Bronchial epithelial cell (primary cell): Measurements from ENCODE around the gene NUP93. TPM values are rescaled to one million over a fixed set of nuclear protein-coding genes. Genes with fewer than 3 reads are reported as not detected.

Source experiments
- DNase-seq: peaks from one replicate; pipeline ENCODE4 v3.0.0-alpha.2; 2010; ENCODE audit warnings: low read depth
- FAIRE-seq: peaks from 2 replicates; lab custom pipeline; 2011; peaks lifted over from hg19 to GRCh38; lab: Jason Lieb, UNC
- H3K27me3 ChIP-seq: 2 replicates; pipeline ENCODE4 v1.5.1; 2011; ENCODE audit warnings: low read length; ENCODE audit not compliant: control insufficient read depth, insufficient read depth
- H3K36me3 ChIP-seq: 2 replicates; pipeline ENCODE4 v1.5.1; 2011; ENCODE audit warnings: low read length; ENCODE audit not compliant: control insufficient read depth, insufficient read depth
- H3K4me3 ChIP-seq: 2 replicates; pipeline ENCODE4 v1.5.1; 2011; ENCODE audit warnings: mild to moderate bottlenecking, low read depth, low read length, control low read depth
- total RNA-seq: library from RNA; depleted of rRNA; stranded (reverse); fragments of >200 nt; gene quantifications from 2 replicates; pipeline ENCODE4 v1.2.1, GENCODE V29; 2014
- TF ChIP-seq, protein P1 (sequence below): IDR thresholded peaks from 2 replicates; pipeline ENCODE4 v1.5.1; 2011; ENCODE audit warnings: mild to moderate bottlenecking, moderate library complexity, low read length, control low read depth, inconsistent platforms; ENCODE audit not compliant: insufficient read depth, severe bottlenecking

The NUP93 gene
- total RNA-seq, 1 donor from 2014 or later: 47.4 TPM

DNA sequence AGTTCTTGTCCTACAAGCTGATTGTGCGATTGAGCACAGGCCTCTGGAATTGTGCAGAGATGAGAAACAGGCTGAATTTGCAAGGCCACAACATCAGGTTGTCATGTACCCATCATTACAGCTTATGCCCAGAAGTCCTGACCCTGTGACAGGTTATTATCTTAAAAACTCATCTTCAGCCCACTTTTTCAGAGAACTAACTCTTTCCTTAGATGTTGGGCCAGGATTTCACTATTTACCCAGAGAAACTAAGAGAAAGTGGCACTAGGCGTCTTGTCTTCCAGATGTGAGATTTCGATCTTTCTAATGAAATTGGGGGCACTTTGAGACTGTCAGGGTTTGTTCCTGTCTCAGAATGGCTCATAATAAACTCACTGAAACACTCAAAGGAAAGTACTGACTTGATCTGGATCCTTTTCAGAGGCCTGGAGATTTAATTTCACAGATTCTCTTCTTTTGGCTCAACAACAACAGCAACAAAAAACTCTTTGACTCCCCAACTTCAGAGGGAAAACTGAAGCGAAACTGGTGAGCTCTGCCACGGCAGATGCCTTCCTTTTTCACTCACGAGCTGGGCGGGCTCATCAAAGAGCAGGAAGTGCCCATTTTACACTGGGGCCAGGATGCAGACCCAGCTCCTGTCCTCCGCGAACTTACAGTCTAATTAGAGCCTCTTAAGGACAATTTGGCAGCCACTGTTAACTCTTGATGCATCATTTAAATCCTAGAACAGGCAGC, 117.4 kb downstream of the NUP93 start:
- Histone ChIP-seq H3K36me3 (peaks cover 8% of the 10 kb centered on the region), H3K27me3 (no peaks in the 10 kb centered on the region), H3K4me3 (no peak overlapping the region)
- FAIRE-seq (no peak), DNase-seq (no peak)
- TF ChIP-seq, protein P1, sequence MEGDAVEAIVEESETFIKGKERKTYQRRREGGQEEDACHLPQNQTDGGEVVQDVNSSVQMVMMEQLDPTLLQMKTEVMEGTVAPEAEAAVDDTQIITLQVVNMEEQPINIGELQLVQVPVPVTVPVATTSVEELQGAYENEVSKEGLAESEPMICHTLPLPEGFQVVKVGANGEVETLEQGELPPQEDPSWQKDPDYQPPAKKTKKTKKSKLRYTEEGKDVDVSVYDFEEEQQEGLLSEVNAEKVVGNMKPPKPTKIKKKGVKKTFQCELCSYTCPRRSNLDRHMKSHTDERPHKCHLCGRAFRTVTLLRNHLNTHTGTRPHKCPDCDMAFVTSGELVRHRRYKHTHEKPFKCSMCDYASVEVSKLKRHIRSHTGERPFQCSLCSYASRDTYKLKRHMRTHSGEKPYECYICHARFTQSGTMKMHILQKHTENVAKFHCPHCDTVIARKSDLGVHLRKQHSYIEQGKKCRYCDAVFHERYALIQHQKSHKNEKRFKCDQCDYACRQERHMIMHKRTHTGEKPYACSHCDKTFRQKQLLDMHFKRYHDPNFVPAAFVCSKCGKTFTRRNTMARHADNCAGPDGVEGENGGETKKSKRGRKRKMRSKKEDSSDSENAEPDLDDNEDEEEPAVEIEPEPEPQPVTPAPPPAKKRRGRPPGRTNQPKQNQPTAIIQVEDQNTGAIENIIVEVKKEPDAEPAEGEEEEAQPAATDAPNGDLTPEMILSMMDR: no peak

DNA sequence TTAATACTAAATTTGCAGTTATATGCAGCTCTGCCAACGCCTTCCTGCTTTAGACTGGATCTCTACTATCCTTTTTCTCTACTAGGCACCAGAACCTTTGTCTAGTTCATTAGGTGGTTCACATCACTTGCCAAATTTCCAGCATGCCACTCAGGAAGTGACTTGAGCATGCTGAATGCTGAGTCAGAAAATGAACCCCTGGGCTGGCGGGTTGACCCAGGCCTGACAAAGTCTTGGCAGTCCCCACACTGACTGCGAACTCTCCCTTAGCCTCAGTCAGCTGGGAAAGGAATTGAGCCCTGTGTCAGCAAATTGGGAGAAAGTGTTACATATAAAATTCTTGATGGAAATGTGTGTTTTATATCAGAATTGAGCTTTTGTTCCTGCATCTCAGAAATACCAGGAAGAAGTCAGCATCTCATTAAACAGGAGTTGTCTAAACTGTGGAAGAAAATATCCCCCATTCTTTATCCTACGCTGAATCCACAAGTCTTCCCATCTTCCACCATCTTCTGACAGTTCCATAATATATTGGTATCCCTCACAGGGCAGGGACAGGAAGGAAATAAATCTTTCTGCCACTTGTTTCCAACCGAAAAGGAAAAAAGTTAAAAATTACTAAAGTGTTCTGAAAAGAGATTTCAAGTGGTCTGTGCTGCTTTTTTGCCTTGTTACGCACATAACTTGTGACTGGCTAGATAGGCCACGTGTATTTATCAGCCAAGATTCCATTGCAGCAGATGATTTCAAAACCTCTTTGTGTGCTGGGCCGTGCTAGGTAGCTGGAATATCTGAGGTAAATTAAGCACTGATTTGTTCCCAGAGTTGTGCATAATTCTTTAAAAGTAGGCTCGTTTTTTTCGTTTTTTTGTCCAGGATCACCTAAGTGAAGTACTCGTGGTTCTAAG, 118.4 kb downstream of the NUP93 start:
- H3K36me3 ChIP-seq: peaks cover 6% of the 10 kb centered on the region
- DNase-seq (peak; percentile 75), FAIRE-seq (no peak)
- no peak overlapping the region for H3K4me3 ChIP-seq
- TF ChIP-seq, protein P1: no peak
- H3K27me3 ChIP-seq: no peaks in the 10 kb centered on the region

GRCh38 chr16:56848955-56849689, 119.2 kb downstream of the NUP93 start:
- Histone ChIP-seq H3K27me3 (no peaks in the 10 kb centered on the region), H3K4me3 (no peak overlapping the region), H3K36me3 (peaks cover 3% of the 10 kb centered on the region)
- FAIRE-seq (no peak), DNase-seq (peak; percentile 74)
- TF ChIP-seq, protein P1: no peak

DNA sequence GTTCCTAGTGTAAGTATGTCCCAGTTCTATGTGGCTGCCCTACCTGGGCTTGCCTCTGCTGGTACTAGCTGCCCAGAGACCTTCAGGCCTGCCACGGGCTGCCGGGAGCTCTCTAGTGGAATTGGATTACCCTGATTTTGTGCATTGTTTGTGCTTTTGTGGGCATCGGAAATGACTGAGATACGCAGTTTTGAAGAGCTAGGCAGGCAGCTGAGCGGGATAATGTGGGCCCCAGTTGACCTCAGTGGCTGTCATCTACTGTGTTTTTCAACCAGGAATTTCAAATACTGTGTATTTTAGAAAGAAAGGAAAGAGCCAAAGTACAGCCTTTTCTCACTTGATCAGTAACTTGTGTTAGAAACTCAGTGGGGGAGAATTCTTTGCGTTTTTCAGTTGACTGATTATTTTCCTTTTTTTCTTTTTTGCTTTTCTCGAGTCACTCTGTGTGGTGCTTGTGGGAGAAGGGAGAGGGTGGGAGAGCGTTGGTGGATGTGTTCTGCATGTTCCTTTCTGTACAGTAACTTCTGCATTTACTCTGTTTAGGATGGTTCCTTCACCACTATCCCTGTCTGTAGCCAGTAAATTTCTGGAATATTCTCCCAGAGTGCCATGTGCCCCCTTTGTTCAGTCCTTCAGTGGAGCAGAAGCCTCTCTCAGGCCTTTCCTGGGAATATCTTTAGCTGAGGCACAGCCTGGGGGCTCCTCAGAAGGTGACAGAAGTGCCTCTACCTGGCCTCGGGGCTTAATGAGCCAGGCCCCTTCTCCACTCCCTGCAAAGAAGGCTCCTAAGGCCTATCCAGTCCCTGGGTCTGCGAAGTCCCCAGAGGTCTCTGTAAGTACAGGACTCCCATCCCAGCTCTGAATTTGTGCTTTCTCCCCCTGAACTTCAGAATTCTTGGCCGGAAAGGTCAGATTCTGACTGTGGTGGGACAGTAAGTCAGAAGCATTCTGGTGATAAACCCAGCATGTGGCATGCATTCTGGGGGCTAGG, 120.1 kb downstream of the NUP93 start:
- FAIRE-seq (no peak), DNase-seq (no peak)
- H3K4me3 ChIP-seq: no peak overlapping the region
- H3K36me3 ChIP-seq: peaks cover 2% of the 10 kb centered on the region
- H3K27me3 ChIP-seq: no peaks in the 10 kb centered on the region
- TF ChIP-seq, protein P1: no peak
